ENCODE measurements around the gene GPR17. TPM values are rescaled to one million over a fixed set of nuclear protein-coding genes. Genes with fewer than 3 reads are reported as not detected.

GPR17 gene
- total and polyA plus RNA-seq, 5 donors from 2014 or later: not detected

DNA sequence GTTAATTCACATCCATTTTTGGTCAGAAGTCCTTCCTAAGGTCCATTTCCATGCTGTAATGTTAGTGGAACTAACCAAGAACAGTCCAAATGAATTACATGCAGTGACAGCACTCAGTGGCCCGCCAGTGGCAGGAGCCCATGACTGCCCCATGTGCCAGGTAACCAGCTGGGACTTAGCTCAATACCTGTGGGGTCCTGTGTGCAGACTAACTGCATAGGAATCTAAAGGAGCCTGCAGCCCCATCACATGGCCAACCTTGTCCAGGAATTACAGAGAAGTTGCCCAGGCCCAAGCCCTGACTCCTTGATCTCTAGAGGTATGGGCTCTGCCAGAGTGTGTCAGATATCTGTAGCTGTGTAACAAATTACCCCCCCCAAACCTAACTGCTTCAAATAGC lies 35.4 kb upstream of the GPR17 start:
- H3K4me1 Mint-ChIP-seq: peaks cover 0 to 2% (median 0%) of the 10 kb centered on the region in 4 donors
- H3K4me1 ChIP-seq (ENCODE audit: control insufficient read depth, insufficient read depth, low read length, poor library complexity, severe bottlenecking): no peaks in the 10 kb centered on the region
- H3K27me3 ChIP-seq (ENCODE audit: control insufficient read depth, insufficient read depth, low read length): no peaks in the 10 kb centered on the region
- H3K9me3 Mint-ChIP-seq: peaks cover 0 to 12% (median 5%) of the 10 kb centered on the region in 7 donors
- no peak overlapping the region for H3K27ac ChIP-seq (ENCODE audit: insufficient read depth, low read length, poor library complexity, severe bottlenecking)
- ATAC-seq (ENCODE audit: low read depth in 2 of 2) (no peak), DNase-seq (no peak)
- H3K36me3 ChIP-seq (ENCODE audit: control insufficient read depth, insufficient read depth, low read length): no peaks in the 10 kb centered on the region
- H3K9me3 ChIP-seq (ENCODE audit: control insufficient read depth in 2 of 2, low read length in 2 of 2): peaks cover 0 to 4% of the 10 kb centered on the region in 2 experiments
- no peak overlapping the region for H3K4me3 ChIP-seq (ENCODE audit: low read depth, low read length)
- H3K27ac Mint-ChIP-seq: no peak overlapping the region
- H3K4me3 Mint-ChIP-seq: no peak overlapping the region
- H3K36me3 Mint-ChIP-seq: peaks cover 4% of the 10 kb centered on the region
- peaks cover 13% of the 10 kb centered on the region for H3K27me3 Mint-ChIP-seq

DNA sequence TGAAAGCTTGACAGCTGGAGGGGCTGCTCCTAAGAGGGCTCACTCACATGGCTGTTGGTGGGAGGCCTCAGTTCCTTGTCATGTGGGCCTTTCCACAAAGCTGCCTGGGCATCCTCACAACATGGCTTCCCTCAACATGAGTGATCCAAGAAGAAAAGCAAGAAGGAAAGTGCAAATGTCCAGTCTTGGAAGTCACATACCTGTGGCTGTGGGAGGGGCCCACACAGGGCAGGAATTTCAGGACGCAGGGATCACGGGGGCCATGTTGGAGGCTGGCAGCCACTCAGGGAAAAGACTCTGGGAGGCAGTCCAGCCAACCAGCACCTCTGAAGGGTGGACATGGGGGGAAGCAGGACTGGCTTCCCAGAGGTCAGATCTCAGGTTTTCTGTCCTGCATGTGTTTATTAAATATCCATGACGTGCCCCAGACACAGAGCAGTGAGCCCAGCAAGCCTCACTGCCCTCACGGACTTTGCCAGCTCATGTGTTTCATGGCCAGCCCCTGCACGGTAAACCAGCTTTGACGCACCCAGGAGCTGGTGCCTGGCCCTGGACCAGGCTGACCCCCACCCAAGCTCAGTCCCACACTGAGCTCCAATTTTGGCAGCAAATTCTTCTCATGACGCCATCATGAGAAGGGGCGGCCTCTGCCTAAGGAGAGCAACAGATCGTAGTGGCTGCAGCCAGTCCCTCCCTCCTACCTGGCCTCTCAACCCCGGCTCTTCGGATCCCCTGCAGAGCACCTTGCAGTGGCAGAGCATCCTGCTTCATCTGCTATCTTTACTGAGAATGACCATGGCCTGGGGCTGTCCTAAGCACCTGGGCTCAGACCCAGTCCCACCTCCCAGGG lies 34.7 kb upstream of the GPR17 start:
- no peaks in the 10 kb centered on the region for H3K4me1 ChIP-seq (ENCODE audit: control insufficient read depth, insufficient read depth, low read length, poor library complexity, severe bottlenecking)
- no peaks in the 10 kb centered on the region for H3K36me3 ChIP-seq (ENCODE audit: control insufficient read depth, insufficient read depth, low read length)
- DNase-seq (no peak), ATAC-seq (ENCODE audit: low read depth in 2 of 2) (no peak)
- peaks cover 18% of the 10 kb centered on the region for H3K27me3 Mint-ChIP-seq
- no peak overlapping the region for H3K27ac Mint-ChIP-seq
- no peaks in the 10 kb centered on the region for H3K27me3 ChIP-seq (ENCODE audit: control insufficient read depth, insufficient read depth, low read length)
- H3K27ac ChIP-seq (ENCODE audit: insufficient read depth, low read length, poor library complexity, severe bottlenecking): no peak overlapping the region
- H3K9me3 ChIP-seq (ENCODE audit: control insufficient read depth in 2 of 2, low read length in 2 of 2): peaks cover 0 to 4% of the 10 kb centered on the region in 2 experiments
- H3K4me1 Mint-ChIP-seq: peaks cover 0 to 5% (median 3%) of the 10 kb centered on the region in 4 donors
- H3K36me3 Mint-ChIP-seq: peaks cover 4% of the 10 kb centered on the region
- H3K9me3 Mint-ChIP-seq: peaks cover 0 to 12% (median 5%) of the 10 kb centered on the region in 7 donors
- no peak overlapping the region for H3K4me3 Mint-ChIP-seq
- no peak overlapping the region for H3K4me3 ChIP-seq (ENCODE audit: low read depth, low read length)

DNA sequence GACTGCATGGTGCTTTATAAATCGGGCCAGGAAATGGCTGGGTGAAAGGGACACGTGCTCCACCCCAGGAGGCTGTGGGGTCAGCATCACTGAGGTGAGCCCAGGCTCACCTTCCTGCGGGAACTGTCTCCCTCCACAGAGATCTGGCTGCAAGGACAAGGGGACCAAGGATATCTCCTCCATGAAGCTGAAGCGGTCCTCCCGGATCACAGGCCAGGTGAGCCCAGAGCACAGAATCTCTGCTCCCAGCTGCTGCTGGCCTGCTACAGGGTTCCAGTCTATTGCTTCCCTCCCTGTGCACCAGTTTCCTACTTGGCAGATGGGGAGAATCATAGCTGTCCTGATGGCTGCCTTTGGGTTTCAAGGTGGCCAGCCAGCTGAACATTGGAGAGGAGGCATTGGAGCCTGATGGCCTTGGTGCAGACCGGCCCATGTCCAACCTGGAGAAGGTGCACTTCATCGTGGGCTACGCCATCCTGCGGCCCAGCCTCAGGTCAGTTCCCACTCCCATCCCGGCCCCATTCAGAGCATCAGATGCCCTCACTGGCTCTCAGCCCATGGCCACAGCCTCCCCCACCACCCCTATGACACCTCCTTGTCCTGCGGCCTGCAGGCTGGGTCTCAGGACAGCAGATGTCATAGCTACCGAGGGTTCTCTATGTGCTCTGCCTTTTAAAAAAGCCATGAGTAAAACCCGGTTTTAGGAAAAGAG lies 33.7 kb upstream of the GPR17 start:
- H3K4me1 ChIP-seq (ENCODE audit: control insufficient read depth, insufficient read depth, low read length, poor library complexity, severe bottlenecking): no peaks in the 10 kb centered on the region
- Mint-ChIP-seq H3K27me3 (peaks cover 28% of the 10 kb centered on the region), H3K27ac (no peak overlapping the region), H3K4me1 (peaks cover 0 to 7% (median 3%) of the 10 kb centered on the region in 4 donors), H3K9me3 (peaks cover 0 to 12% (median 5%) of the 10 kb centered on the region in 7 donors), H3K36me3 (peaks cover 4% of the 10 kb centered on the region), H3K4me3 (no peak overlapping the region)
- H3K4me3 ChIP-seq (ENCODE audit: low read depth, low read length): no peak overlapping the region
- H3K27me3 ChIP-seq (ENCODE audit: control insufficient read depth, insufficient read depth, low read length): no peaks in the 10 kb centered on the region
- H3K9me3 ChIP-seq (ENCODE audit: control insufficient read depth in 2 of 2, low read length in 2 of 2): peaks cover 0 to 4% of the 10 kb centered on the region in 2 experiments
- no peak overlapping the region for H3K27ac ChIP-seq (ENCODE audit: insufficient read depth, low read length, poor library complexity, severe bottlenecking)
- H3K36me3 ChIP-seq (ENCODE audit: control insufficient read depth, insufficient read depth, low read length): no peaks in the 10 kb centered on the region
- ATAC-seq (ENCODE audit: low read depth in 2 of 2) (no peak), DNase-seq (no peak)

DNA sequence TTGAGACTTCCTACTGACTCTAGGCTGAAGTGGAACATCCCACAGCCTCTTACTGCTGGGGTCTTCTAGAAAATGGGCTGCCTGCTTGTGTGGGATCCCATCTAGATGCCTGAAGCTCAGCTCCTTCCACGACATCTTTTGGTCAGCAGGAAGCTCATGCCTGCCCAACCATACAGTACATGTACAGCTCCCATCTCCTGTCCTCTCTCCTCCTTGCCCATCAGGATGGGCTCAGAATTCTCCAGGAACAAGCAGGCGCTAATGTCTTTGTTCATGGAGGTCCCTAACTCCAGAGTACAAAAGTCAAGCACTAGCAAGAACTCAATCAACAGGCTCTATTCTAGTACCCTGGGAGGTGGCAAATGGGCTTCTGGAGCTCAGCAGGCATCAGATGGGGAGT lies 31.7 kb upstream of the GPR17 start:
- peaks cover 0 to 7% (median 5%) of the 10 kb centered on the region in 4 donors for H3K4me1 Mint-ChIP-seq
- no peaks in the 10 kb centered on the region for H3K36me3 ChIP-seq (ENCODE audit: control insufficient read depth, insufficient read depth, low read length)
- no peak overlapping the region for H3K4me3 ChIP-seq (ENCODE audit: low read depth, low read length)
- H3K27ac ChIP-seq (ENCODE audit: insufficient read depth, low read length, poor library complexity, severe bottlenecking): no peak overlapping the region
- peaks cover 28% of the 10 kb centered on the region for H3K27me3 Mint-ChIP-seq
- no peak overlapping the region for H3K4me3 Mint-ChIP-seq
- H3K27me3 ChIP-seq (ENCODE audit: control insufficient read depth, insufficient read depth, low read length): no peaks in the 10 kb centered on the region
- peaks cover 0 to 12% (median 5%) of the 10 kb centered on the region in 7 donors for H3K9me3 Mint-ChIP-seq
- no peak for ATAC-seq (ENCODE audit: low read depth in 2 of 2)
- no peak overlapping the region for H3K27ac Mint-ChIP-seq
- no peaks in the 10 kb centered on the region for H3K4me1 ChIP-seq (ENCODE audit: control insufficient read depth, insufficient read depth, low read length, poor library complexity, severe bottlenecking)
- peaks cover 0 to 4% of the 10 kb centered on the region in 2 experiments for H3K9me3 ChIP-seq (ENCODE audit: control insufficient read depth in 2 of 2, low read length in 2 of 2)
- DNase-seq: no peak
- peaks cover 7% of the 10 kb centered on the region for H3K36me3 Mint-ChIP-seq

DNA sequence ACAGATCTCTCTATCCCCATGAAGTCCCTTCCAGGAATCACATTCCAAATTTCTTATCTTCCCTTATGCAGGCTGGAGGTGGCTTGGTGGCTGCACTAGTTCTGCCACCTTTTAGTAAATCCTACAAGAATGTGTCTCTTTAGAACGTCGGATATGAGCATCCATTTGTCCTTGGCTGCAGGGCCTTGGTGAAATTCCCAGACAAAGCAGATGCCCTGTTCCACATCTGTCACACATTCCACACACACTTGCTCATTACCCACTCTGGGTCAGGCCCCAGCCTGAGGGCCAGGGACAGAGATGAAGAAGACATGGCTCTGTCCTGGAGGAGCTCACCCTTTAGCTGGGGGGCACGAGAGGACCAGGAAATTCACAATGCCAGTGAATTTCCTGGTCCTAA lies 31.2 kb upstream of the GPR17 start:
- peaks cover 28% of the 10 kb centered on the region for H3K27me3 Mint-ChIP-seq

DNA sequence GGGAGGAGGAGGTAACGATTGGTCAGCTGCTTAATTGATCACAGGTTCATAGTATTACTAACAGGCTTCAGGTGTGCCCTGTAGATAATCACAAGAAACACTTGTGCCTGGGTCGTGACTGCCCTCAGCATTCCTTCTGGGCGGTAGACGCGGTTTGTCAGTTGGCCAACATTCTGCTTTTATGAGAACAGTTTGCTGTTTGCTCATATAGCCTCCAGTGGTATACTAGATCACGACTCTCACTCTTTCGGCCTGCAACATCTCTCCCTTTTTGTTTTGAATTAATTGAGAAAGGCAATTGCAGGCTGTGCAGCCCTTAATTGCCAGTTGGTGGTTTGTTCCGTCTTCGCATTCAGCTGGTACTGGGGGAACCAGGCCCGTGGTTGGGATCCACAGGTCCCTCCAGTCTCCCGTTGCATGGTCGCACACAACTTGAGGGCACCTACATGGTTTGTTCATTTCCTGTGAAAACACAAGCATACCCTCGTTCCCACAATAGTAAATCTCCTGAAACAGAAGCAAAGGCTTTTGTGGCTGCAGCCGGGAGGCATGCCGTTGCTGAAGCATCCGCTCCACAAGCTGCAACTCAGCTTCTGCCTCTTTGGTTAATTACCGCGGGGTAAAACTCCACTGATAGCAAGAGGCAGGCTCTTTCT lies 30.3 kb upstream of the GPR17 start:
- no peaks in the 10 kb centered on the region for H3K4me1 ChIP-seq (ENCODE audit: control insufficient read depth, insufficient read depth, low read length, poor library complexity, severe bottlenecking)
- Mint-ChIP-seq H3K36me3 (peaks cover 7% of the 10 kb centered on the region), H3K9me3 (peaks cover 0 to 12% (median 5%) of the 10 kb centered on the region in 7 donors), H3K27ac (no peak overlapping the region), H3K4me1 (peaks cover 0 to 7% (median 5%) of the 10 kb centered on the region in 4 donors), H3K27me3 (peaks cover 28% of the 10 kb centered on the region), H3K4me3 (no peak overlapping the region)
- H3K9me3 ChIP-seq (ENCODE audit: control insufficient read depth in 2 of 2, low read length in 2 of 2): peaks cover 0 to 4% of the 10 kb centered on the region in 2 experiments
- no peak for DNase-seq
- no peak overlapping the region for H3K4me3 ChIP-seq (ENCODE audit: low read depth, low read length)
- no peak overlapping the region for H3K27ac ChIP-seq (ENCODE audit: insufficient read depth, low read length, poor library complexity, severe bottlenecking)
- no peaks in the 10 kb centered on the region for H3K36me3 ChIP-seq (ENCODE audit: control insufficient read depth, insufficient read depth, low read length)
- ATAC-seq (ENCODE audit: low read depth in 2 of 2): no peak
- no peaks in the 10 kb centered on the region for H3K27me3 ChIP-seq (ENCODE audit: control insufficient read depth, insufficient read depth, low read length)

More for the DNA sequence above, 31.2 kb upstream of the GPR17 start:
- H3K9me3 Mint-ChIP-seq: peaks cover 0 to 12% (median 5%) of the 10 kb centered on the region in 7 donors
- H3K27ac ChIP-seq (ENCODE audit: insufficient read depth, low read length, poor library complexity, severe bottlenecking): no peak overlapping the region
- no peaks in the 10 kb centered on the region for H3K4me1 ChIP-seq (ENCODE audit: control insufficient read depth, insufficient read depth, low read length, poor library complexity, severe bottlenecking)
- no peaks in the 10 kb centered on the region for H3K36me3 ChIP-seq (ENCODE audit: control insufficient read depth, insufficient read depth, low read length)
- H3K4me3 ChIP-seq (ENCODE audit: low read depth, low read length): no peak overlapping the region
- peaks cover 0 to 4% of the 10 kb centered on the region in 2 experiments for H3K9me3 ChIP-seq (ENCODE audit: control insufficient read depth in 2 of 2, low read length in 2 of 2)
- H3K4me3 Mint-ChIP-seq: no peak overlapping the region
- peak overlapping the region in 1 of 3 donors; percentile 18 for H3K27ac Mint-ChIP-seq
- no peak for ATAC-seq (ENCODE audit: low read depth in 2 of 2)
- no peak for DNase-seq
- H3K4me1 Mint-ChIP-seq: peaks cover 0 to 7% (median 5%) of the 10 kb centered on the region in 4 donors
- H3K27me3 ChIP-seq (ENCODE audit: control insufficient read depth, insufficient read depth, low read length): no peaks in the 10 kb centered on the region
- H3K36me3 Mint-ChIP-seq: peaks cover 7% of the 10 kb centered on the region

DNA sequence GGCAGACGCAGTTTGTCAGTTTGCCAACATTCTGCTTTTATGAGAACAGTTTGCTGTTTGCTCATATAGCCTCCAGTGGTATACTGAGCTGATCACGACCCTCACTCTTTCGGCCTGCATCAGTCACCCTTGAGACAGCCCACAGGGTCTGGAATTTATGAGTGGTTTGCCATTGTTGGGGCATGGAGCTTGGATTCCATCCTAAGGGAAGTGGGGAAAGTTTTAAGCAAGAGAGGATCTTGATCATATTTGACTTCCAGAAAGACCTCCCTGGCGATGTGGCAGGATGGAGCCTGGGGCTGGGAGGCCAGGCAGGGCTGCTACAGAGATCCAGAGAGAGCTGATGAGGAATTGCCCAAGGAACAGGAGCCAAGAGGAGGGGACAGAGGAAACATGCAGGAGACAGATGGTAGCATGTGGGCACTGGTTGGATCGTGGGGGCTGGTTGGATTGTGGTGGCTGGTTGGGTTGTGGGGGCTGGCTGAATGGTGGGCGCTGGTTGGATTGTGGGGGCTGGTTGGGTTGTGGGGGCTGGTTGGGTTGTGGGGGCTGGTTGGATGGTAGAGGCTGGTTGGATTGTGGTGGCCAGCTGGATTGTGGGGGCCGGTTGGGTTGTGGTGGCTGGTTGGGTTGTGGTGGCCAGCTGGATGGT lies 27.3 kb upstream of the GPR17 start:
- Histone ChIP-seq H3K4me3 (ENCODE audit: low read depth, low read length) (no peak overlapping the region), H3K27me3 (ENCODE audit: control insufficient read depth, insufficient read depth, low read length) (no peaks in the 10 kb centered on the region), H3K36me3 (ENCODE audit: control insufficient read depth, insufficient read depth, low read length) (no peaks in the 10 kb centered on the region), H3K27ac (ENCODE audit: insufficient read depth, low read length, poor library complexity, severe bottlenecking) (no peak overlapping the region), H3K4me1 (ENCODE audit: control insufficient read depth, insufficient read depth, low read length, poor library complexity, severe bottlenecking) (no peaks in the 10 kb centered on the region), H3K9me3 (ENCODE audit: control insufficient read depth in 2 of 2, low read length in 2 of 2) (no peaks in the 10 kb centered on the region)
- peaks cover 17% of the 10 kb centered on the region for H3K27me3 Mint-ChIP-seq
- no peak overlapping the region for H3K4me3 Mint-ChIP-seq
- ATAC-seq (ENCODE audit: low read depth in 2 of 2): no peak
- no peak for DNase-seq
- H3K4me1 Mint-ChIP-seq: peaks cover 0 to 7% (median 5%) of the 10 kb centered on the region in 4 donors
- H3K27ac Mint-ChIP-seq: peak overlapping the region in 1 of 3 donors; percentile 25
- peaks cover 0 to 4% (median 0%) of the 10 kb centered on the region in 7 donors for H3K9me3 Mint-ChIP-seq
- H3K36me3 Mint-ChIP-seq: peaks cover 3% of the 10 kb centered on the region

Data from CD4-positive, CD25-positive, alpha-beta regulatory T cell (primary cell).